ENCODE measurements around the gene NGF. TPM values are rescaled to one million over a fixed set of nuclear protein-coding genes. Genes with fewer than 3 reads are reported as not detected.

NGF gene
- total and polyA plus RNA-seq, 11 donors, result 0.94 to 13.6 (median 2.9) TPM

DNA sequence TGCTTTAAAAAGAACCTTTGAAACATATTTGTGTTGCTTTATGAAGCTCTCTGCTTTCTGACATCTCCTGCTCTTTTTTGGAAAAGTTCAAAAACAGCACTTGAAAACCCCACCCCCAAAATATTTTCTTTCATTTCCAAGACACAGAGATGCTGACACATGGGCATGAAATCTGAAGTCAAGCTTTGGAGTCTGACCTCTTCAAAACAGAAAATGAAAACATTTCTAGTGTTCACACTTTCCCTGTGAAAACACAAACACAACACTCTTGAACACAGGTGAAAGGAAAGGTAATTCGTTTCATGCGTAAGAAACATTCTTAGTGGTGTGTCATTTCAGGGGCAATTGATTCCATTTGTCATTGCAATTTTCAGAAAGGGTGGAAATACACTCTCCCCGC, 10.8 kb downstream of the NGF start:
- H3K27ac ChIP-seq, result peak overlapping the region in 1 of 12 donors; percentile 47
- H3K4me1 ChIP-seq, result peaks cover 0 to 43% (median 8%) of the 10 kb centered on the region in 12 donors
- TF ChIP-seq, protein P1, sequence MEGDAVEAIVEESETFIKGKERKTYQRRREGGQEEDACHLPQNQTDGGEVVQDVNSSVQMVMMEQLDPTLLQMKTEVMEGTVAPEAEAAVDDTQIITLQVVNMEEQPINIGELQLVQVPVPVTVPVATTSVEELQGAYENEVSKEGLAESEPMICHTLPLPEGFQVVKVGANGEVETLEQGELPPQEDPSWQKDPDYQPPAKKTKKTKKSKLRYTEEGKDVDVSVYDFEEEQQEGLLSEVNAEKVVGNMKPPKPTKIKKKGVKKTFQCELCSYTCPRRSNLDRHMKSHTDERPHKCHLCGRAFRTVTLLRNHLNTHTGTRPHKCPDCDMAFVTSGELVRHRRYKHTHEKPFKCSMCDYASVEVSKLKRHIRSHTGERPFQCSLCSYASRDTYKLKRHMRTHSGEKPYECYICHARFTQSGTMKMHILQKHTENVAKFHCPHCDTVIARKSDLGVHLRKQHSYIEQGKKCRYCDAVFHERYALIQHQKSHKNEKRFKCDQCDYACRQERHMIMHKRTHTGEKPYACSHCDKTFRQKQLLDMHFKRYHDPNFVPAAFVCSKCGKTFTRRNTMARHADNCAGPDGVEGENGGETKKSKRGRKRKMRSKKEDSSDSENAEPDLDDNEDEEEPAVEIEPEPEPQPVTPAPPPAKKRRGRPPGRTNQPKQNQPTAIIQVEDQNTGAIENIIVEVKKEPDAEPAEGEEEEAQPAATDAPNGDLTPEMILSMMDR (IDR thresholded peaks at IDR 0.05), result no peak
- no peak for TF ChIP-seq POLR2A (IDR thresholded peaks at IDR 0.05)

DNA sequence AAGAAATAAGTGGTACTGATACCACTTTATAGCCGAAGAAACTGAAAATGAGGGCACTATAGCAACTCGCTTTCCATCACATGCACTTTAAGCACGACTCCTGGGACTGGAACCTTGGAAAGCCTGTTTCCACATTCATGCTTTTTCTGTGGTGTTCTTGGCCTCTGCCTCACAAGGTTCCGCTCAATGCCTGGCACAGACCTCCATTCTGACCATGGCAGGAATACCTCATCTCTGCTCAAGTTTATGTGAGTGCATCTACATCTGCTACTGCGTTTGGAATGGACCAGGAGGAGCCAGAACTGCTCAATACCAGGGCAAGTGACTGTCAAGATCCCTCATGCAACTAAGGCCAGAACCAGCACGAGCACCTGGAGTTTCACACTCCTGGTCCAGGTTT, 11.6 kb downstream of the NGF start:
- H3K4me3 ChIP-seq, result no peak overlapping the region
- no peak for TF ChIP-seq POLR2A (IDR thresholded peaks at IDR 0.05)
- TF ChIP-seq, protein P1 (IDR thresholded peaks at IDR 0.05), result no peak
- intact Hi-C loops (cut with DNase I), result no loop called here
- WGBS, 4 donors, result 85 to 92% (median 90%) methylated on average over 6 of the region's 6 CpGs
- peaks cover 0 to 37% (median 6%) of the 10 kb centered on the region in 12 donors for H3K4me1 ChIP-seq
- DNase-seq, result no peak
- ATAC-seq, result no peak
- no peaks in the 10 kb centered on the region for H3K36me3 ChIP-seq
- H3K27me3 ChIP-seq, result no peaks in the 10 kb centered on the region
- peak overlapping the region in 5 of 12 donors; percentile 24 to 54 (median 44) for H3K27ac ChIP-seq
- H3K9me3 ChIP-seq, result no peaks in the 10 kb centered on the region

More for the DNA sequence above, 10.8 kb downstream of the NGF start:
- H3K9me3 ChIP-seq, result no peaks in the 10 kb centered on the region
- intact Hi-C loops (cut with DNase I), result no loop called here
- ATAC-seq, result no peak
- H3K4me3 ChIP-seq, result no peak overlapping the region
- DNase-seq, result no peak
- 91 to 97% (median 92%) methylated on average over 3 of the region's 3 CpGs for WGBS, 4 donors
- H3K27me3 ChIP-seq, result no peaks in the 10 kb centered on the region
- no peaks in the 10 kb centered on the region for H3K36me3 ChIP-seq

DNA sequence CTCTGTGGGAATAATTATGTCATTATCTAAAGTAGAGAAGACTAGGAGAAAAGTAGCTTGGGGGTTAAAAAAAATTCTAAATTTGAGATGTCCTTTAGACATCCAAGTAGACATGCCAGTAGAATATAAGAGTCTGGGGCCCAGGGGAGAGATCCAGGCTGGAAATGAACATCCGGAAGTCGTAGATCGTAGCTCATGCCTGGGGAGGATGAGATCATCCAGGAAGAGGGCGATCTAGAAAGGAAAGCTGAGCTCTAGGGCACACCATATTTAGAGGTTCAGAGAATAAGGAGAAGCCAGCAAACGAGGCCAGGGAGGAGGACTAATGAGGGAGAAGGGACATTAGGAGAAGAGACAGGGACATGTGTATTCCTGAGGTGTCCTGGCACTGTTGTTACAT, 12.2 kb downstream of the NGF start:
- 29 to 61% (median 48%) methylated on average over 5 of the region's 5 CpGs for WGBS, 4 donors
- no peaks in the 10 kb centered on the region for H3K36me3 ChIP-seq
- TF ChIP-seq POLR2A (IDR thresholded peaks at IDR 0.05), result no peak
- TF ChIP-seq, protein P1 (IDR thresholded peaks at IDR 0.05), result no peak
- peak in 3 of 4 donors; percentile 45 to 73 (median 69) for ATAC-seq
- H3K4me3 ChIP-seq, result no peak overlapping the region
- DNase-seq, result peak in 3 of 5 donors; percentile 32 to 39 (median 34)
- no peaks in the 10 kb centered on the region for H3K27me3 ChIP-seq
- H3K4me1 ChIP-seq, result peaks cover 0 to 33% (median 5%) of the 10 kb centered on the region in 12 donors
- intact Hi-C loops (cut with DNase I), result no loop called here
- H3K9me3 ChIP-seq, result no peaks in the 10 kb centered on the region
- peak overlapping the region in 7 of 12 donors; percentile 24 to 54 (median 44) for H3K27ac ChIP-seq

DNA sequence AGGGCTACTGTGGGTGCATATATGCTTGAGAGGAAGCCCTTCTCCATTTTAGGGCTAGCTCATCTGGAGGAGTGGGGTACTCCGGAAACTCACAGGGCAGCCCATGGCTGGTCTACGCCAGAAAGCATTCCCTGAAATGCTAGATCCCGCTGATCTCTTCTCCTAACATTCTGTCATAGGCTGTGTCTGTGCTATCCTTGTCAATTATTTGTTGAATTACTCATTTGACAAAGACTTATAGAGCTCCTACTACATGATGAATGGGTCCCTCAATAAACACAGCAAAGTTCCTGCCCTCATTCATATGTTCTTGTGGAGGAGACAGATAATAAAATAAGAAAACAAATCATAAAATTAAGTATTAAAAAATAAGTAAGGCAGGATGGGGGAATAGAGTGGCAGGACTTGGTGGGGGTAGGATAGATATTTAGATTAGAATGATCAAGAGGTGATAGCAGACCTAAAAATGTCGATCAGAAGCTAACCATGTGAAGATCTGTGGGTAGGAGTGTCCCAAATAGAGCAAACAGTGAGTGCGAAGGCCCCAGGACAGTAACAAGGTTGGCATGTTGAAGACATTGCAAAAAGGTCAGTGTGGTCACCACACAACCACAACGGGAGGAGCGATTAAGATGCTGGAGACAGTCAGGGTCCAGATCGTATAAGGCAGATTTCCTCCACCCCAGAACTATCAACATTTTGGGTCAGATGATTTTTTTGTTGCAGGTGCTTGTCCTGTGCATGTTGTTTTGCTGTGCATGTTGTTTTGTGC, 13.2 kb downstream of the NGF start:
- TF ChIP-seq, protein P1 (IDR thresholded peaks at IDR 0.05), result no peak
- no peaks in the 10 kb centered on the region for H3K36me3 ChIP-seq
- no peaks in the 10 kb centered on the region for H3K27me3 ChIP-seq
- H3K4me3 ChIP-seq, result no peak overlapping the region
- H3K4me1 ChIP-seq, result peaks cover 0 to 23% (median 2%) of the 10 kb centered on the region in 12 donors
- WGBS, 4 donors, result 82 to 94% (median 88%) methylated on average over 8 of the region's 8 CpGs
- ATAC-seq, result no peak
- no peak for DNase-seq
- intact Hi-C loops (cut with DNase I), result no loop called here
- H3K27ac ChIP-seq, result peak overlapping the region in 3 of 12 donors; percentile 25 to 54 (median 48)
- no peaks in the 10 kb centered on the region for H3K9me3 ChIP-seq

Data from heart left ventricle (tissue), 16 donors.